GM23248 (cell line): ENCODE results near the gene SYTL3. TPM values are rescaled to one million over a fixed set of nuclear protein-coding genes. Genes with fewer than 3 reads are reported as not detected.

Experiments
- DNase-seq: peaks from one replicate; pipeline ENCODE4 v3.0.0-alpha.2; 2015
- H2AFZ ChIP-seq: fragments of 200-600 bp; sonication (generic); 2 replicates; pipeline ENCODE4 v1.6.1; 2016; ENCODE audit warnings: antibody characterized with exemption
- H3F3A ChIP-seq: fragments of 200-600 bp; sonication (generic); 2 replicates; pipeline ENCODE4 v1.6.1; 2016; ENCODE audit warnings: mild to moderate bottlenecking, antibody characterized with exemption, mixed run types; ENCODE audit not compliant: insufficient read depth
- H3K27ac ChIP-seq: fragments of 200-600 bp; sonication (generic); 2 replicates; pipeline ENCODE4 v1.5.1; 2016; ENCODE audit warnings: mild to moderate bottlenecking
- H3K27me3 ChIP-seq: fragments of 200-600 bp; sonication (generic); replicated peaks from 2 replicates; pipeline ENCODE4 v1.6.1; 2016; ENCODE audit warnings: mild to moderate bottlenecking; ENCODE audit not compliant: insufficient read depth
- H3K36me3 ChIP-seq: fragments of 200-600 bp; sonication (generic); 2 replicates; pipeline ENCODE4 v1.6.1; 2016; ENCODE audit warnings: low read depth, mild to moderate bottlenecking
- H3K4me1 ChIP-seq: fragments of 200-600 bp; sonication (generic); 2 replicates; pipeline ENCODE4 v1.6.1; 2016; ENCODE audit warnings: mild to moderate bottlenecking; ENCODE audit not compliant: insufficient read depth
- H3K4me2 ChIP-seq: fragments of 200-600 bp; sonication (generic); one replicate; pipeline ENCODE4 v1.6.1; 2016; ENCODE audit warnings: mild to moderate bottlenecking; ENCODE audit not compliant: unreplicated experiment
- H3K4me3 ChIP-seq: fragments of 200-600 bp; sonication (generic); 2 replicates; pipeline ENCODE4 v1.5.1; 2016; ENCODE audit warnings: mild to moderate bottlenecking
- H3K79me2 ChIP-seq: fragments of 200-600 bp; sonication (generic); 2 replicates; pipeline ENCODE4 v1.6.1; 2016; ENCODE audit warnings: mild to moderate bottlenecking; ENCODE audit not compliant: insufficient read depth
- H3K9ac ChIP-seq: fragments of 200-600 bp; sonication (generic); 2 replicates; pipeline ENCODE4 v1.6.1; 2016; ENCODE audit warnings: mild to moderate bottlenecking
- H3K9me2 ChIP-seq: fragments of 200-600 bp; sonication (generic); 2 replicates; pipeline ENCODE4 v1.6.1; 2016; ENCODE audit warnings: mixed run types, mild to moderate bottlenecking, moderate library complexity; ENCODE audit not compliant: insufficient read depth
- H3K9me3 ChIP-seq: fragments of 200-600 bp; sonication (generic); one replicate; pipeline ENCODE4 v1.6.1; 2017; ENCODE audit warnings: low read depth
- H4K20me1 ChIP-seq: fragments of 200-600 bp; sonication (generic); 2 replicates; pipeline ENCODE4 v1.6.0; 2016; ENCODE audit not compliant: insufficient read depth
- EZH2 ChIP-seq: fragments of 200-600 bp; sonication (generic); IDR thresholded peaks from 2 replicates; pipeline ENCODE4 v1.6.1; 2018; ENCODE audit warnings: antibody characterized with exemption, mild to moderate bottlenecking; ENCODE audit not compliant: insufficient read depth, poor library complexity, severe bottlenecking
- EZH2phosphoT487 ChIP-seq: fragments of 200-600 bp; sonication (generic); IDR thresholded peaks from 2 replicates; pipeline ENCODE4 v1.6.1; 2018; ENCODE audit warnings: antibody characterized with exemption, moderate library complexity, mild to moderate bottlenecking, low read depth; ENCODE audit not compliant: insufficient read depth
- WGBS, 2 experiments: methylation state at CpG; one replicate each; pipeline ENCODE4 v1.1.6; 2015 to 2017; ENCODE audit warnings: low lambda C conversion rate in 2 of 2, low coverage in 1 of 2; ENCODE audit errors: missing lambda C conversion rate in 2 of 2; 5-methylcytosine and 5-hydroxymethylcytosine counted together
- in situ Hi-C: fragments of 300-500 bp; cut with MboI; formaldehyde crosslinking; loops from 2 replicates; pipeline ENCODE4 v1.15.0; 2020
- polyA plus RNA-seq: library from polyadenylated mRNA; unstranded; fragments of >200 nt; fragmentation: Nextera tagmentation; extraction: Ambion mirVana; gene quantifications from 2 replicates; pipeline ENCODE4 v1.2.1, GENCODE V29; 2016
- total RNA-seq: library from RNA; depleted of rRNA; stranded (reverse); fragments of >200 nt; shearing (Covaris generic); gene quantifications from 2 replicates; pipeline ENCODE4 v1.2.3, GENCODE V29; 2014

The SYTL3 gene
- total and polyA plus RNA-seq, 2 experiments from 2014 or later, result 2.1 to 2.3 TPM

DNA sequence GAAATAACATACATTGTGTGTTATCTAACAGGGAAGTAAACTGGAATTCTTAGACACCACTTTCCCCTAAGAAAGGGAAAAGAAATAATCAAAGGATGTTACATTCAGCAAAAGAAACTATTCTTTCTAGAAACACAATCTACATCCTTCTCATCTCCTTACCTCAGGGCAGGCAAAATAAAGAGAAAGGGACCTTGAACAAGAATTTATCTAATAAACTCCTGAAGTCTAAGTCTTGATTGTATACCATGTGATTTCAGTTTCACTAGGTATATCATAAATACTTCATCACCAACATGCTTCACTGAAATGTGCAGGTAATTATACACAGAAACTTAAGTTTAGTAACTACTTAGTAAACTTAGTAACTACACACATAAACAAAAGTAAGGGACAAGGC, 154.4 kb downstream of the SYTL3 start:
- no peak overlapping the region for H3K4me3 ChIP-seq
- H3K9ac ChIP-seq, result no peak overlapping the region

DNA sequence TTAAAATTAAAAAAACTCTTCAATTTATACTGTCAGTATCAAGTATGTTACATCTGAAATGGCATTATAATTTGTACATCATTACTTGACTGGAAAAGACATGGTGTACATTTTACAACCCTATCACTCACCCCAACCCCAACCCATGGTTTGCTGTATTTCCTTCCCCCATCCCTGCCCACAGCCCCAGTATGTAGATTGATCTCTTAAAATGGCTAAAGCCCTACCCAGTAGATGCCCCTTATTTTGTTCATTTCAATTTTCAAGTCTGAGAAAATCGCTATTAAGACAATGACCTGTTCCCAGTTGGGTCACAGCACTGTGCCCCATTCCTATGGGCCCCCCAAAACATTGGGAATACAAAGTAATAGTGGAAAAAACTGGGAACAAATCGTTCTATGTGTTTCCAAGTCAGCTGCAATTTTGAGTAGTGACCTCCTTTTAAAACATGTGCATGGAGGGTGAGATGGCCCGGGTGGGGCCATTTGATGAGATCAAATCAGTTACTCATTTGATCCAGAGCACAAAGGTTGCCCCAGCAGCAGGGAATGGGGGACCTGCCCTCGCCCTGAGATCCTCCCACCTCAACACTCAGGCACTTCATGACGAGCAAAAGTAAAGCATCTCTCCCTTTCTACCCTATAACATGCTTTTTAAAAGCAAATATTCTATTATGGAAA, 156.0 kb downstream of the SYTL3 start:
- Histone ChIP-seq H3K4me3 (no peak overlapping the region), H4K20me1 (0 out of 2 replicates have a peak, but pooled peaks cover 3% of the 10 kb centered on the region)
- in situ Hi-C loops, result no loop called here

More for the DNA sequence above, 154.4 kb downstream of the SYTL3 start:
- no peaks in the 10 kb centered on the region for H3K9me3 ChIP-seq
- no peaks in the 10 kb centered on the region for H3K27me3 ChIP-seq
- no peak overlapping the region for H3K4me2 ChIP-seq
- no peaks in the 10 kb centered on the region for H3K36me3 ChIP-seq
- in situ Hi-C loops, result no loop called here
- no peak for TF ChIP-seq EZH2phosphoT487
- no peak for TF ChIP-seq EZH2
- no peaks in the 10 kb centered on the region for H3K9me2 ChIP-seq
- H3K27ac ChIP-seq, result no peak overlapping the region
- H4K20me1 ChIP-seq, result 0 out of 2 replicates have a peak, but pooled peaks cover 3% of the 10 kb centered on the region
- DNase-seq, result no peak
- peaks cover 4% of the 10 kb centered on the region for H3K4me1 ChIP-seq
- peaks cover 95% of the 10 kb centered on the region for H3K79me2 ChIP-seq
- no peak overlapping the region for H2AFZ ChIP-seq
- 0 out of 2 replicates have a peak, but pooled peaks cover 5% of the 10 kb centered on the region for H3F3A ChIP-seq

GRCh38 chr6:158807515-158808441, 157.9 kb downstream of the SYTL3 start:
- no peak overlapping the region for H3K9ac ChIP-seq
- no peak for DNase-seq
- in situ Hi-C loops, result no loop called here
- H3K4me3 ChIP-seq, result no peak overlapping the region
- H3K79me2 ChIP-seq, result peaks cover 95% of the 10 kb centered on the region
- H3K27ac ChIP-seq, result no peak overlapping the region
- TF ChIP-seq EZH2phosphoT487 (no peak), EZH2 (no peak)
- 0 out of 2 replicates have a peak, but pooled peaks cover 3% of the 10 kb centered on the region for H3K4me1 ChIP-seq
- 0 out of 2 replicates have a peak, but pooled peaks cover 3% of the 10 kb centered on the region for H4K20me1 ChIP-seq
- no peaks in the 10 kb centered on the region for H3K27me3 ChIP-seq
- H3K9me3 ChIP-seq, result no peaks in the 10 kb centered on the region
- H3K9me2 ChIP-seq, result no peaks in the 10 kb centered on the region
- H3K4me2 ChIP-seq, result no peak overlapping the region
- no peak overlapping the region for H2AFZ ChIP-seq
- H3K36me3 ChIP-seq, result 0 out of 2 replicates have a peak, but pooled peaks cover 4% of the 10 kb centered on the region
- no peaks in the 10 kb centered on the region for H3F3A ChIP-seq
- 73 to 79% methylated on average over 8 of the region's 8 CpGs for WGBS, 2 experiments

More for the DNA sequence above, 156.0 kb downstream of the SYTL3 start:
- no peak for TF ChIP-seq EZH2phosphoT487
- no peaks in the 10 kb centered on the region for H3K9me3 ChIP-seq
- WGBS, 2 experiments, result 85 to 88% methylated on average over 5 of the region's 5 CpGs
- no peak overlapping the region for H3K27ac ChIP-seq
- H3K9me2 ChIP-seq, result no peaks in the 10 kb centered on the region
- H3K4me1 ChIP-seq, result 0 out of 2 replicates have a peak, but pooled peaks cover 3% of the 10 kb centered on the region
- DNase-seq, result no peak
- H3K27me3 ChIP-seq, result no peaks in the 10 kb centered on the region
- no peak overlapping the region for H3K4me2 ChIP-seq
- no peaks in the 10 kb centered on the region for H3F3A ChIP-seq
- H2AFZ ChIP-seq, result no peak overlapping the region
- no peak overlapping the region for H3K9ac ChIP-seq
- peaks cover 95% of the 10 kb centered on the region for H3K79me2 ChIP-seq
- H3K36me3 ChIP-seq, result 0 out of 2 replicates have a peak, but pooled peaks cover 4% of the 10 kb centered on the region

DNA sequence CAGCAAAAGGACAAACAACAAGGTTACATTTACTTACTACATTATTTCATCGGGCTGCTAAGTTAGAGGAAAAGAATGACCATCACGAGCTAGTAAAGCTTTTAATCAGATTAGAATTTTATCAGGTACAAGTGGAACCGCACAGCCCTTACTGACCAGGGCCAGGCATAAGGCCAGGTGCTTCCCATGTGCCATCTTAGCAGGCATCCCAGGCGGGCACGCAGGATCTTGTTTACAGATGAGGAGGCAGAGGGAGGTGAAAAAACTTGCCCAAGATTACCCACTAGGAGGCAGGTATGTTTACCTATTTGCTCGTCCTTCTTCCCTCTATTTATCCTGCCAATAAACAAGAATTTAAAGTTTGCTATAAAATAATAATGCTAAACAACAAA, 158.6 kb downstream of the SYTL3 start:
- Histone ChIP-seq H3K9ac (no peak overlapping the region), H3K27me3 (no peaks in the 10 kb centered on the region), H3K4me1 (0 out of 2 replicates have a peak, but pooled peaks cover 3% of the 10 kb centered on the region), H2AFZ (no peak overlapping the region), H3K36me3 (0 out of 2 replicates have a peak, but pooled peaks cover 4% of the 10 kb centered on the region), H3K4me2 (no peak overlapping the region), H3K9me3 (no peaks in the 10 kb centered on the region), H4K20me1 (no peaks in the 10 kb centered on the region), H3K79me2 (peaks cover 96% of the 10 kb centered on the region), H3K4me3 (no peak overlapping the region), H3K9me2 (no peaks in the 10 kb centered on the region), H3F3A (no peaks in the 10 kb centered on the region), H3K27ac (no peak overlapping the region)
- in situ Hi-C loops, result no loop called here
- WGBS, 2 experiments, result 96% methylated on average over 6 of the region's 6 CpGs
- TF ChIP-seq EZH2, result no peak
- TF ChIP-seq EZH2phosphoT487, result no peak
- DNase-seq, result no peak
